GM18508 (cell line): ENCODE data around the gene TYRP1.

Source experiments
- ATAC-seq: cut with Tn5 transposase; IDR thresholded peaks from one replicate; pipeline ENCODE4 v1.9.1; 2021; ENCODE audit warnings: moderate number of reproducible peaks; ENCODE audit not compliant: insufficient read depth, unreplicated experiment

The TYRP1 gene

GRCh38 chr9:12695474-12695873 is 2.3 kb downstream of the TYRP1 start:
- no peak for ATAC-seq

- no peak for ATAC-seq
Observed at GRCh38 chr9:12696931-12697622, 3.9 kb downstream of the TYRP1 start.

GRCh38 chr9:12697719-12698118 is 4.5 kb downstream of the TYRP1 start:
- ATAC-seq = no peak

GRCh38 chr9:12698266-12698665 is 5.1 kb downstream of the TYRP1 start:
- ATAC-seq = no peak

- no peak for ATAC-seq
Observed at GRCh38 chr9:12698986-12699385, 5.8 kb downstream of the TYRP1 start.

GRCh38 chr9:12699529-12699928 is 6.3 kb downstream of the TYRP1 start:
- ATAC-seq = no peak

GRCh38 chr9:12701126-12701525 is 7.9 kb downstream of the TYRP1 start:
- ATAC-seq = no peak

- ATAC-seq = no peak
Observed at GRCh38 chr9:12702160-12702758, 9.1 kb downstream of the TYRP1 start.

GRCh38 chr9:12703996-12704395 is 10.8 kb downstream of the TYRP1 start:
- ATAC-seq = no peak

- ATAC-seq = no peak
Observed at GRCh38 chr9:12705738-12706391, 12.7 kb downstream of the TYRP1 start.

- ATAC-seq = no peak
Observed at GRCh38 chr9:12708562-12709298, 15.5 kb downstream of the TYRP1 start.

- no peak for ATAC-seq
Observed at GRCh38 chr9:12712532-12712931, 19.3 kb downstream of the TYRP1 start.

- ATAC-seq = no peak
Observed at GRCh38 chr9:12715268-12715667, 22.1 kb downstream of the TYRP1 start.

GRCh38 chr9:12716823-12717600 is 23.8 kb downstream of the TYRP1 start:
- no peak for ATAC-seq

- no peak for ATAC-seq
Observed at GRCh38 chr9:12717907-12718306, 24.7 kb downstream of the TYRP1 start.

- ATAC-seq = no peak
Observed at GRCh38 chr9:12718482-12719026, 25.4 kb downstream of the TYRP1 start.

GRCh38 chr9:12719431-12719830 is 26.2 kb downstream of the TYRP1 start:
- no peak for ATAC-seq

- ATAC-seq = no peak
Observed at GRCh38 chr9:12720551-12720950, 27.4 kb downstream of the TYRP1 start.

- ATAC-seq = no peak
Observed at GRCh38 chr9:12722131-12722530, 28.9 kb downstream of the TYRP1 start.

- no peak for ATAC-seq
Observed at GRCh38 chr9:12723409-12724028, 30.3 kb downstream of the TYRP1 start.
